ENCODE results near the gene MTCH2.

DNA sequence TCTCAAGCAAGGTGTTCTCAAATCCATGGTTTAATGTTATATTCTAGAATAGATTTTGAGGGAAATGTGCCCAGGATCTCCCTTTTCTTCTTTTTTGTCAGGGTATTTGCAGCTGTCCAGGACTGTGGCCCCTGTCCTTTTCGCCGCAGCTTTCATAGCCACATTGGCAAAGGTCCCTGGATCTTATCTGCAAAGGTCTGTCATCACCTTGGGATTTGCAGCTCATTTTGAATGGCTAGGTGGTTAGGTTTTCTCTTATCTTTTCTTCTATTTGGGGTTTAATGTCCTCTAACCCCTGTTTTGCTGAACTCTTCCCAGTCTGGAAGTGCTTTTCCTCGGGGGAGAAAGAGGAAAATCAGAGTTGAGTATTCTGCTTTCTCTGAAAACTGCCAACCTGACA, 36.4 kb downstream of the MTCH2 start:
- TF ChIP-seq YY1 (IDR thresholded peaks at IDR 0.05; ENCODE audit: insufficient read depth, insufficient read length) = no peak
- TF ChIP-seq SUZ12 (IDR thresholded peaks at IDR 0.05; ENCODE audit: extremely low read depth, insufficient read depth, insufficient read length) = no peak
- no peak for TF ChIP-seq ZNF274 (IDR thresholded peaks at IDR 0.05; ENCODE audit: low read depth, low read length)

All from NT2/D1 (cell line).